Breast epithelium (tissue), 4 donors: Measurements from ENCODE around the gene FLT4. TPM values are rescaled to one million over a fixed set of nuclear protein-coding genes. Genes with fewer than 3 reads are reported as not detected.

Experiments used
- DNase-seq, 2 donors: peaks; one replicate each; pipeline ENCODE4 v3.0.0-alpha.2; 2019; ENCODE audit warnings: low spot score in 2 of 2
- H3K27ac ChIP-seq, 2 donors: fragments of 200-600 bp; sonication (generic) in 1 of 2; one replicate each; pipeline ENCODE4 v1.5.1; 2016 to 2019; ENCODE audit warnings: mild to moderate bottlenecking in 1 of 2
- H3K27me3 ChIP-seq, 2 donors: fragments of 200-600 bp; sonication (generic) in 1 of 2; one replicate each; pipeline versions ENCODE4 v1.5.1 to v1.6.0; 2017 to 2019; ENCODE audit warnings: control low read depth in 1 of 2, mild to moderate bottlenecking in 1 of 2
- H3K36me3 ChIP-seq: fragments of 200-600 bp; one replicate; pipeline ENCODE4 v1.5.1; 2019
- H3K4me1 ChIP-seq, 2 donors: fragments of 200-600 bp; sonication (generic); one replicate each; pipeline ENCODE4 v1.5.1; 2016 to 2019; ENCODE audit warnings: control low read depth in 1 of 2
- H3K4me3 ChIP-seq, 3 donors: fragments of 200-600 bp; sonication (generic); 1 replicate in 2 of 3; 2 replicates in 1 of 3; pipeline ENCODE4 v1.5.1; 2016 to 2019; ENCODE audit warnings: mild to moderate bottlenecking in 3 of 3, moderate library complexity in 2 of 3
- H3K9me3 ChIP-seq, 2 donors: fragments of 200-600 bp; sonication (generic) in 1 of 2; one replicate each; pipeline ENCODE4 v1.5.1; 2016 to 2019; ENCODE audit warnings: control low read depth in 1 of 2
- POLR2A ChIP-seq: fragments of 450-650 bp; IDR thresholded peaks from one replicate; pipeline ENCODE4 v1.6.1; 2016; ENCODE audit warnings: antibody characterized with exemption, mild to moderate bottlenecking, moderate library complexity
- POLR2AphosphoS5 ChIP-seq, 3 donors: sonication (generic); formaldehyde crosslinking; IDR thresholded peaks; one replicate each; pipeline ENCODE4 v1.6.1; 2017; ENCODE audit warnings: antibody characterized with exemption in 3 of 3
- intact Hi-C: fragments of 100-400 bp; cut with DNase I; formaldehyde crosslinking; loops from one replicate; pipeline ENCODE4 v1.15.1; 2023; ENCODE audit warnings: low total_unique reads
- total RNA-seq, 3 donors: library from RNA; depleted of rRNA; stranded (reverse); fragments of >200 nt; gene quantifications; one replicate each; pipeline ENCODE4 v1.1.0, GENCODE V29; 2016
- TF ChIP-seq, protein P1 (sequence below), 3 donors: fragments of 450-650 bp; IDR thresholded peaks; one replicate each; pipeline ENCODE4 v1.5.1; 2016 to 2017; ENCODE audit warnings: antibody characterized with exemption in 3 of 3, mild to moderate bottlenecking in 3 of 3, moderate library complexity in 3 of 3

The FLT4 gene
- total RNA-seq, 3 donors from 2014 or later, result 4.3 to 35.7 (median 7.9) TPM

DNA sequence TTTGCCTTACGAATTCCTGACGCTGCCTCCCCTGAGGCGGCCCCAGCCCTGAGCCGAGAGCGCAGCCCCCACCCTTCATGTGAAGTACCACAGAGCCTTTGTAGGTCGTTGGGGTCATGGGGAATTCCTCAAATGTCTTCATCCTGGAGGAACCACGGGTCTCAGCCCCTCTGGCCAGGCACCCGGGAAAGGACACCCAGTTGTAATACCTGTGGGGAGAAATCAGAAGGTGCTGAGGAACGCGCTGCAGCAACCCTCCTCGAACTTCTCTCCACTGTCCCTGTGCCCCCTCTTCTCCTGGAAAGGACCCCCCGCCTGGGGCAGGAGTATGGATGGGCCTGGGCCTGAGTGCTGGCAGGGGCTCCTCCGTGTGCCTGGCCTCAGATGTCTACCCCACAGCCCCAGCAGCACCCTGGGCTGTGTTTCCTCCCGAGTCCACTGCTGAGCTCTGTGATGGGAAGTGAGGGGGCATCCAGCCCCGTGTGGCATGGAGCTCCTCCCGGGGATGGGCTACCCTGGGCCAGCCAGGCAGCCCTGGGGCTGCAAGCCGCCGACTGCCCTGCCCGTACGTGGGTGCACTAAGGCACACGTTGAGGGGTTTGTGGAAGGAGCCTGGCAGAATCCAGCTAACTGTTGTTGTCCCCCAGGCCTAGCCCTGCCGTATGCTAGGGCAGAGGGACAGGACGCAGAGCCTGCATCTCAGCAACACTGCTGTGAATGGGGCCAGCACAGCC, 39.4 kb downstream of the FLT4 start:
- Histone ChIP-seq H3K27me3 (no peaks in the 10 kb centered on the region), H3K4me3 (no peak overlapping the region), H3K36me3 (no peaks in the 10 kb centered on the region), H3K9me3 (no peaks in the 10 kb centered on the region), H3K27ac (no peak overlapping the region), H3K4me1 (no peaks in the 10 kb centered on the region)
- DNase-seq, result no peak
- intact Hi-C loops, result no loop called here
- TF ChIP-seq POLR2AphosphoS5 (IDR thresholded peaks at IDR 0.05), result no peak
- no peak for TF ChIP-seq POLR2A
- TF ChIP-seq, protein P1, sequence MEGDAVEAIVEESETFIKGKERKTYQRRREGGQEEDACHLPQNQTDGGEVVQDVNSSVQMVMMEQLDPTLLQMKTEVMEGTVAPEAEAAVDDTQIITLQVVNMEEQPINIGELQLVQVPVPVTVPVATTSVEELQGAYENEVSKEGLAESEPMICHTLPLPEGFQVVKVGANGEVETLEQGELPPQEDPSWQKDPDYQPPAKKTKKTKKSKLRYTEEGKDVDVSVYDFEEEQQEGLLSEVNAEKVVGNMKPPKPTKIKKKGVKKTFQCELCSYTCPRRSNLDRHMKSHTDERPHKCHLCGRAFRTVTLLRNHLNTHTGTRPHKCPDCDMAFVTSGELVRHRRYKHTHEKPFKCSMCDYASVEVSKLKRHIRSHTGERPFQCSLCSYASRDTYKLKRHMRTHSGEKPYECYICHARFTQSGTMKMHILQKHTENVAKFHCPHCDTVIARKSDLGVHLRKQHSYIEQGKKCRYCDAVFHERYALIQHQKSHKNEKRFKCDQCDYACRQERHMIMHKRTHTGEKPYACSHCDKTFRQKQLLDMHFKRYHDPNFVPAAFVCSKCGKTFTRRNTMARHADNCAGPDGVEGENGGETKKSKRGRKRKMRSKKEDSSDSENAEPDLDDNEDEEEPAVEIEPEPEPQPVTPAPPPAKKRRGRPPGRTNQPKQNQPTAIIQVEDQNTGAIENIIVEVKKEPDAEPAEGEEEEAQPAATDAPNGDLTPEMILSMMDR (IDR thresholded peaks at IDR 0.05), result no peak

DNA sequence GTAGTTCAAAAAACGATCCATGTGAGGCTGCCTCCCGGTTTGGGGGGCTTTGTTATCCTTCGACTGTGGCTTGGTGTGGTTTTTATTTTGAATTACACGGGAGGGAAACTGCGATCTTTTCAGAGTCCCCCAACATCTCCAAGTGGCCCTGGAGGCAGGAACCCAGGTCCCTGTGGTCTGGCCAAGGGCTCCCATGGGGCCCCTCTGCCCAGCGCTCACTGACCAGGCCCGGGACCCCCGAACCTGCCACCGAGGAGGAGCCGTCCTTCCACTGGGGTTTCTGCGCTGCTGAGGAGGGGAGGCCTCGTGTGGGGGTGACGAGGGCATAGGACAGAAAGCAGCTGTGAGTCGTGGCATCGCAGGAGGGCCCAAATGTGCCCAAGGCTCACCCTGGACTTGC, 40.0 kb downstream of the FLT4 start:
- no peaks in the 10 kb centered on the region for H3K4me1 ChIP-seq

DNA sequence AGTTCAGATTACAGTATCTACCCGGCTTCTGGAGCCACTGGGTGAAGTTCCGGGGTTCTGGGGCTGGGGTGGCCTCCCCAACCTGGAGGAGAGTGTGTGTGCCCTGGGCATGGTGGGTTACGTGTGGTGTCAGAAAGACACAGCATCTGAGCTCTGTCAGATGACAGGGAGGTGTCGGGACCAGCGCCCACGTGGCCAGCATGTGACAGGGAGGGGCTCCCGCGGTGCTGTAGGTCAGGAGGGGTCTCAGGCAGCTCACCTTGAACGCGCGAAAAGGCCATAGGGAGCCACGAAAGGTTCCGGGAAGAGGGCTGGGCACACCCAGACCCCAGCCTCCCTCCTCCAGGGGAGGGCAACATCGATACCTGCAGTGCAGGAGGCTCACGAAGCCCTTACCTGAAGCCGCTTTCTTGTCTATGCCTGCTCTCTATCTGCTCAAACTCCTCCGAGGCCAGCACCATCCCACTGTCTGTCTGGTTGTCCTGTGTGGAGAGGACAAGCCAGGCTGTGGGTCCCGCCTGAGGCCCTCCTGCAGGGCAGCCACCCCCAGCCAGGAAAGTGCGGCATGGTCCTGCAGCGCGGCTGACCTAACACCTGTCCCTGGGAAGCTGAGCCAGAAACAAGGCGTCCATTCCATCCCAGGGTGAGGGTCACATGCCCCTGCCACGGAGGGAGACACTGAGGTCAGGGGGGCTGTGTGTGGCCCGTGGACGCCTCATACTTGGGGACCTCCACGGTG, 40.7 kb downstream of the FLT4 start:
- no peaks in the 10 kb centered on the region for H3K36me3 ChIP-seq
- no peaks in the 10 kb centered on the region for H3K4me1 ChIP-seq
- H3K4me3 ChIP-seq, result no peak overlapping the region
- H3K9me3 ChIP-seq, result no peaks in the 10 kb centered on the region
- H3K27ac ChIP-seq, result no peak overlapping the region
- no peak for TF ChIP-seq POLR2A
- no peak for TF ChIP-seq POLR2AphosphoS5 (IDR thresholded peaks at IDR 0.05)
- TF ChIP-seq, protein P1 (IDR thresholded peaks at IDR 0.05), result no peak
- no peak for DNase-seq
- intact Hi-C loops, result no loop called here
- no peaks in the 10 kb centered on the region for H3K27me3 ChIP-seq

More for the DNA sequence above, 40.0 kb downstream of the FLT4 start:
- no peak for DNase-seq
- Histone ChIP-seq H3K27me3 (no peaks in the 10 kb centered on the region), H3K4me3 (no peak overlapping the region), H3K36me3 (no peaks in the 10 kb centered on the region), H3K27ac (no peak overlapping the region), H3K9me3 (no peaks in the 10 kb centered on the region)
- intact Hi-C loops, result no loop called here
- TF ChIP-seq, protein P1 (IDR thresholded peaks at IDR 0.05), result no peak
- TF ChIP-seq POLR2A, result no peak
- TF ChIP-seq POLR2AphosphoS5 (IDR thresholded peaks at IDR 0.05), result no peak

DNA sequence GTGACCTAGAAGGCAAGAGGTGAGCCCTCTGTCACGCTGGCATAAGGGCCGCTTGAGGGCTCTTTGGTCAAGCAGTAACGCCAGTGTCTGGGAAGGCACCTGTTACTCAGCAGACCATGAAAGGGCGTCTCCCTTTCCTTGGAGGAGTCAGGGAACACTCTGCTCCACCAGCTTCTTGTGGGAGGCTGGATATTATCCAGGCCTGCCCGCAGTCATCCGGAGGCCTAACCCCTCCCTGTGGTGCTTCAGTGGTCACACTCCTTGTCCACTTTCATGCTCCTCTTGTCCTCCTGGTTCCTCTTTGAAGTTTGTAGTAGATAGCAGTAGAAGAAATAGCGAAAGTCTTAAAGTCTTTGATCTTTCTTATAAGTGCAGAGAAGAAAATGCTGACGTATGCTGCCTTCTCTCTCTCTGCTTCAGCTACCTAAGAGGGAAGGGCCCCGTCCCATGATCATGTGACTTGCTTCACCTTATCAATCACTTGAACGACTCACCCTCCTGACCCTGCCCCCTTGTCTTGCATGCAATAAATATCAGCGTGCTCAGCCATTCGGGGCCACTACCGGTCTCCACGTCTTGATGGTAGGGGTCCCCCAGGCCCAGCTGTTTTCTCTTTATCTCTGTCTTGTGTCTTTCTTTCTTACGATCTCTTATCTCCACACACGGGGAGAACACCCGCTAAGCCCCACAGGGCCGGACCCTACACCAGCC, 41.4 kb downstream of the FLT4 start:
- H3K9me3 ChIP-seq, result no peaks in the 10 kb centered on the region
- TF ChIP-seq, protein P1 (IDR thresholded peaks at IDR 0.05), result no peak
- TF ChIP-seq POLR2A (no peak), POLR2AphosphoS5 (IDR thresholded peaks at IDR 0.05) (no peak)
- intact Hi-C loops, result no loop called here
- H3K36me3 ChIP-seq, result no peaks in the 10 kb centered on the region
- no peaks in the 10 kb centered on the region for H3K4me1 ChIP-seq
- H3K4me3 ChIP-seq, result no peak overlapping the region
- no peaks in the 10 kb centered on the region for H3K27me3 ChIP-seq
- DNase-seq, result no peak
- no peak overlapping the region for H3K27ac ChIP-seq
